OCI-LY7 (cell line): ENCODE measurements around the gene CDH22. TPM values are rescaled to one million over a fixed set of nuclear protein-coding genes. Genes with fewer than 3 reads are reported as not detected.

ENCODE experiments used
- BruUV-seq: library from RNA; stranded (reverse); fragments of 400-500 nt; replicated peaks from 2 replicates; lab custom pipeline; 2021; lab: Mats Ljungman, UMichigan
- CTCF ChIA-PET: fragments of 300-600 bp; sonication (Branson Sonifier 250); formaldehyde crosslinking; loops from one replicate; lab custom pipeline; 2022; ENCODE audit warnings: antibody characterized with exemption; ENCODE audit not compliant: unreplicated experiment; lab: Charles Lee
- POLR2A ChIA-PET: fragments of 300-600 bp; sonication (Branson Sonifier 250); formaldehyde crosslinking; loops from one replicate; lab custom pipeline; 2022; ENCODE audit warnings: antibody characterized with exemption; lab: Charles Lee
- DNase-seq: peaks from one replicate; pipeline ENCODE4 v3.0.0-alpha.2; 2015; ENCODE audit warnings: low spot score
- H2AFZ ChIP-seq: fragments of 200-600 bp; sonication (generic), shearing (Covaris generic); 2 replicates; pipeline ENCODE4 v1.6.1; 2014; ENCODE audit warnings: mild to moderate bottlenecking, antibody characterized with exemption, low read length, moderate library complexity
- H3K27ac ChIP-seq: fragments of 200-600 bp; sonication (generic); 2 replicates; pipeline ENCODE4 v1.5.1; 2014; ENCODE audit warnings: mixed run types, low read depth, mild to moderate bottlenecking, moderate library complexity, low read length, inconsistent platforms; ENCODE audit not compliant: poor library complexity, severe bottlenecking
- H3K36me3 ChIP-seq: fragments of 200-600 bp; sonication (generic); 2 replicates; pipeline ENCODE4 v1.6.1; 2014; ENCODE audit warnings: mild to moderate bottlenecking, antibody characterized with exemption, low read length, moderate library complexity, mixed read lengths; ENCODE audit not compliant: insufficient read depth
- H3K4me1 ChIP-seq: fragments of 200-600 bp; sonication (generic); 2 replicates; pipeline ENCODE4 v1.5.1; 2014; ENCODE audit warnings: mild to moderate bottlenecking, low read length; ENCODE audit not compliant: insufficient read depth, poor library complexity, severe bottlenecking
- H3K4me2 ChIP-seq: fragments of 200-600 bp; sonication (generic); 2 replicates; pipeline ENCODE4 v1.6.1; 2014; ENCODE audit warnings: mild to moderate bottlenecking, low read length
- H3K4me3 ChIP-seq: fragments of 200-600 bp; sonication (generic); 2 replicates; pipeline ENCODE4 v1.5.1; 2014; ENCODE audit warnings: mild to moderate bottlenecking, low read depth, low read length; ENCODE audit not compliant: poor library complexity, severe bottlenecking
- H3K79me2 ChIP-seq: fragments of 200-600 bp; sonication (generic); 2 replicates; pipeline ENCODE4 v1.6.1; 2016; ENCODE audit warnings: low read depth, mild to moderate bottlenecking, low read length, moderate library complexity, mixed read lengths; ENCODE audit not compliant: insufficient read depth
- H3K9me2 ChIP-seq: fragments of 200-600 bp; sonication (generic); 2 replicates; pipeline ENCODE4 v1.6.1; 2016; ENCODE audit warnings: mild to moderate bottlenecking, low read length, mixed read lengths; ENCODE audit not compliant: insufficient read depth
- H3K9me3 ChIP-seq: fragments of 200-600 bp; sonication (generic); 2 replicates; pipeline ENCODE4 v1.6.1; 2014; ENCODE audit warnings: mild to moderate bottlenecking, mixed run types, low read length, mixed read lengths
- H4K20me1 ChIP-seq: fragments of 200-600 bp; sonication (generic); 2 replicates; pipeline ENCODE4 v1.6.1; 2014; ENCODE audit warnings: mild to moderate bottlenecking, antibody characterized with exemption, low read length, moderate library complexity, mixed read lengths; ENCODE audit not compliant: insufficient read depth
- CTCF ChIP-seq: fragments of 200-600 bp; sonication (generic); conservative IDR thresholded peaks from 2 replicates; pipeline ENCODE4 v1.5.1; 2014; ENCODE audit warnings: mild to moderate bottlenecking, antibody characterized with exemption, low read length, moderate library complexity, mixed read lengths
- EZH2phosphoT487 ChIP-seq: fragments of 200-600 bp; sonication (generic); IDR thresholded peaks from 2 replicates; pipeline ENCODE4 v1.6.1; 2018; ENCODE audit warnings: low read depth, borderline replicate concordance, mild to moderate bottlenecking, mixed run types, antibody characterized with exemption, low read length, moderate library complexity, mixed read lengths
- intact Hi-C: fragments of 100-400 bp; cut with micrococcal nuclease; formaldehyde crosslinking; loops from one replicate; pipeline ENCODE4 v1.10.0; 2022; ENCODE audit not compliant: unreplicated experiment
- total RNA-seq, 2 experiments: library from RNA; depleted of rRNA in 1 of 2; stranded (reverse); fragments of >200 nt in 1 of 2; shearing (Covaris generic) in 1 of 2; gene quantifications; 2 replicates each; pipeline ENCODE4 v1.2.3, GENCODE V29; 2014 to 2022

The CDH22 gene
- total RNA-seq, 2 experiments from 2014 or later, result not detected

- ChIA-PET POLR2A (no interaction called here), CTCF (no interaction called here)
- Histone ChIP-seq H3K9me3 (no peaks in the 10 kb centered on the region), H3K79me2 (no peaks in the 10 kb centered on the region), H3K4me3 (no peak overlapping the region), H3K27ac (no peak overlapping the region), H3K9me2 (no peaks in the 10 kb centered on the region), H2AFZ (no peak overlapping the region), H3K4me2 (no peak overlapping the region), H3K4me1 (no peaks in the 10 kb centered on the region), H3K36me3 (no peaks in the 10 kb centered on the region), H4K20me1 (no peaks in the 10 kb centered on the region)
- no peak for TF ChIP-seq EZH2phosphoT487
- TF ChIP-seq CTCF, result no peak
- BruUV-seq, result no TSS peak
- no peak for DNase-seq
- intact Hi-C loops, result no loop called here
Observed at GRCh38 chr20:46300281-46300680, 8.0 kb downstream of the CDH22 start.

- no TSS peak for BruUV-seq
Observed at GRCh38 chr20:46299078-46299477, 9.2 kb downstream of the CDH22 start.

More at GRCh38 chr20:46299078-46299477, 9.2 kb downstream of the CDH22 start:
- no peak for DNase-seq
- ChIA-PET CTCF (no interaction called here), POLR2A (interaction anchor here (0.9 kb wide), 1 partner anchor 10 kb away, joined by 5 read pairs; no protein-coding TSS in a partner anchor)
- no peaks in the 10 kb centered on the region for H4K20me1 ChIP-seq
- H3K9me3 ChIP-seq, result no peaks in the 10 kb centered on the region
- TF ChIP-seq EZH2phosphoT487 (no peak), CTCF (no peak)
- H3K79me2 ChIP-seq, result no peaks in the 10 kb centered on the region
- no peak overlapping the region for H3K4me2 ChIP-seq
- no peak overlapping the region for H3K4me3 ChIP-seq
- H3K27ac ChIP-seq, result no peak overlapping the region
- intact Hi-C loops, result no loop called here
- no peaks in the 10 kb centered on the region for H3K9me2 ChIP-seq
- H2AFZ ChIP-seq, result no peak overlapping the region
- no peaks in the 10 kb centered on the region for H3K36me3 ChIP-seq
- no peaks in the 10 kb centered on the region for H3K4me1 ChIP-seq
